M059J (cell line): Measurements from ENCODE around the gene BIRC6. TPM values are rescaled to one million over a fixed set of nuclear protein-coding genes. Genes with fewer than 3 reads are reported as not detected.
"Not testable (repeated sequence)": the region's sequence is repeated elsewhere in the genome, so short reads cannot be mapped to it uniquely, and the experiment has no call there.

ENCODE experiments used
- DNase-seq: peaks from one replicate; pipeline ENCODE4 v3.0.0-alpha.2; 2012; ENCODE audit warnings: low read depth
- total RNA-seq: library from RNA; depleted of rRNA; stranded (reverse); fragments of >200 nt; shearing (Covaris generic); gene quantifications from 2 replicates; pipeline ENCODE4 v1.2.3, GENCODE V29; 2014

BIRC6 gene
- total RNA-seq, 1 experiment from 2014 or later, result 54.0 TPM

GRCh38 chr2:32446369-32446768, 89.5 kb downstream of the BIRC6 start:
- no peak for DNase-seq

- DNase-seq, result no peak
These were observed 94.0 kb downstream of the BIRC6 start for GRCh38 chr2:32450851-32451250.

GRCh38 chr2:32452338-32453064, 95.7 kb downstream of the BIRC6 start:
- no peak for DNase-seq

GRCh38 chr2:32453242-32454062, 96.6 kb downstream of the BIRC6 start:
- no peak for DNase-seq

- DNase-seq, result no peak
These were observed 99.0 kb downstream of the BIRC6 start for GRCh38 chr2:32455816-32456215.

- DNase-seq, result no peak
These were observed 100.0 kb downstream of the BIRC6 start for GRCh38 chr2:32456808-32457207.

GRCh38 chr2:32457814-32458213, 101.0 kb downstream of the BIRC6 start:
- no peak for DNase-seq

GRCh38 chr2:32460861-32461260, 104.0 kb downstream of the BIRC6 start:
- not testable (repeated sequence) for DNase-seq

GRCh38 chr2:32463110-32463509, 106.3 kb downstream of the BIRC6 start:
- DNase-seq, result no peak

- no peak for DNase-seq
These were observed 107.6 kb downstream of the BIRC6 start for GRCh38 chr2:32464431-32464830.

GRCh38 chr2:32472605-32473004, 115.8 kb downstream of the BIRC6 start:
- DNase-seq, result no peak

GRCh38 chr2:32474381-32474780, 117.6 kb downstream of the BIRC6 start:
- DNase-seq, result peak; percentile 18

GRCh38 chr2:32478889-32479620, 122.2 kb downstream of the BIRC6 start:
- no peak for DNase-seq

GRCh38 chr2:32479993-32480392, 123.2 kb downstream of the BIRC6 start:
- DNase-seq, result no peak

GRCh38 chr2:32482471-32482870, 125.6 kb downstream of the BIRC6 start:
- no peak for DNase-seq

GRCh38 chr2:32484937-32485336, 128.1 kb downstream of the BIRC6 start:
- peak; percentile 71 for DNase-seq

- DNase-seq, result no peak
These were observed 128.6 kb downstream of the BIRC6 start for GRCh38 chr2:32485399-32485798.

- no peak for DNase-seq
These were observed 132.2 kb downstream of the BIRC6 start for GRCh38 chr2:32489061-32489460.

GRCh38 chr2:32491346-32491745, 134.5 kb downstream of the BIRC6 start:
- no peak for DNase-seq

- no peak for DNase-seq
These were observed 138.3 kb downstream of the BIRC6 start for GRCh38 chr2:32495139-32495538.

GRCh38 chr2:32496662-32497061, 139.8 kb downstream of the BIRC6 start:
- DNase-seq, result no peak

- DNase-seq, result no peak
These were observed 141.5 kb downstream of the BIRC6 start for GRCh38 chr2:32498306-32498705.
